Measurements from ENCODE around the gene NRIP2.

- TF ChIP-seq CTCF (IDR thresholded peaks at IDR 0.05; ENCODE audit: borderline replicate concordance, extremely low read depth, low read length, poor library complexity, severe bottlenecking): no peak
- no peak for TF ChIP-seq EZH2 (IDR thresholded peaks at IDR 0.05; ENCODE audit: borderline replicate concordance, low read depth, low read length, severe bottlenecking)
Measured at GRCh38 chr12:2862876-2863275, 28.0 kb upstream of the NRIP2 start.

Data from DND-41 (cell line).